ENCODE results near the gene ZBTB7B.
"Not testable (repeated sequence)": the region's sequence is repeated elsewhere in the genome, so short reads cannot be mapped to it uniquely, and the experiment has no call there.

Gene ZBTB7B

DNA sequence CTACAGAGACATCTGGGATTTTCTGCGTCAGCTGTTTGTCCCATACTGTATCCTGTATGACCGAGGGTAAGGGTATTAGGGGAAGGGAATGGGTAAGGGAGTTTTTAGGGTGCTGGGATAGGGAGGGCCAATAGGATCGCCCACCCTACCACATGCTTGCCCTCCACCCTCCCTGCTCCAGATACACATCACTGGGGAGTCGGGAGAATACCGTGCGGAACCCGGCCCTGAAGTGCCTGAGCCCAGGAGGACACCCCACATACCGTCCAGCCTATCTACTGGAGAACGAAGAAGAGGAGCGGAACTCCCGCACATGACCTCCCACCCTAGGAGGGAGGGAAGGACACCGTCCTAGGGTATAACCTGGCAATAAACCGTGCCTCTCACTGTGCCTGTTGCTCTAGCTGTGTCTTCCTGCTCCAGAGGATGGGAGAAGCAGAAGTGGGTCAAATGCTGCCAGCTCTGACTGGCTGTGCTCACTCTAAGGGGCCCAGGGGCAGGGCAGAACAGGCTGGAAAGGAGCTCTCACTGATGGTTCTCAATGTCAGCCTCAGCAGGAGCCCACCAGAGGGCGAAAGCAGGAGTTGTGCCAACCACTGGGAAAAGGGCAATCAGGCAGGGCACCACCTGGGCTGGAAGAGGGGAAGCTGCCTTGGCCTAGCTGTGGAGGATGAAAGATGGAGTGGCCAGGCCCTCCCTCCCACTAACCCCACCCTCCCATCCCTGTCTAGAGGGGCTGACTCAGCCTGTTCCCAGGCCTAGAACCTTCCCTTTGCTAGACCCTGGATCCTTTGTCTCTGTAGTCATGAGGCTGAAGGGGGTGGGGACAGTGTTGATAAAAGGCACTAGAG lies 9.7 kb upstream of the ZBTB7B start:
- TF ChIP-seq CTCF (conservative IDR thresholded peaks at IDR 0.05; ENCODE audit: low read length), result no peak; the same call in 1 of the 2 replicates
- no peak for DNase-seq (ENCODE audit: low read depth)
- no peak overlapping the region for H3K4me3 ChIP-seq (ENCODE audit: low read length)

GRCh38 chr1:154993572-154994268 lies 8.9 kb upstream of the ZBTB7B start, which contains the start of gene LENEP:
LENEP (plus strand) TSS chr1:154993586; CDS start chr1:154993608, 22 bp downstream.
- no peak within 1 kb of the TSS for H3K4me3 ChIP-seq (ENCODE audit: low read length)
- DNase-seq (ENCODE audit: low read depth), result no peak
- TF ChIP-seq CTCF (conservative IDR thresholded peaks at IDR 0.05; ENCODE audit: low read length), result no peak

DNA sequence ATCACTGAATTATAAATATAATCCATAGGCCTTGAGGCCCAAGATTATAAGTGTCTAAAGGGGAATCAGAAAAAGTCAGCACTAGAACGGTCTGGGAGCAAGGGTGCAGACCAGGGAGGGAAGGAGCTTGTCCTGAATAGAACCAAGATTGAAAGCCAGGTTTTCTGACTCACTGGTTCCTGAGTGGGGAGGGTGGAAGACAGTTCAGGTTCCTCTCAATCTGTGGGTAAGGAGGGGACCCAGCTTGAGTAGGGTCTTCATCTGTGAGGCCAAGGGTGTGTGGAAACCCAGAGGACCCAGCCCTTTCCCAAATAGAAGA lies 8.4 kb upstream of the ZBTB7B start:
- TF ChIP-seq CTCF (conservative IDR thresholded peaks at IDR 0.05; ENCODE audit: low read length), result no peak
- no peak for DNase-seq (ENCODE audit: low read depth)
- H3K4me3 ChIP-seq (ENCODE audit: low read length), result no peak overlapping the region

GRCh38 chr1:154994591-154994990 lies 8.0 kb upstream of the ZBTB7B start:
- no peak for DNase-seq (ENCODE audit: low read depth)
- TF ChIP-seq CTCF (conservative IDR thresholded peaks at IDR 0.05; ENCODE audit: low read length), result no peak
- no peak overlapping the region for H3K4me3 ChIP-seq (ENCODE audit: low read length)

DNA sequence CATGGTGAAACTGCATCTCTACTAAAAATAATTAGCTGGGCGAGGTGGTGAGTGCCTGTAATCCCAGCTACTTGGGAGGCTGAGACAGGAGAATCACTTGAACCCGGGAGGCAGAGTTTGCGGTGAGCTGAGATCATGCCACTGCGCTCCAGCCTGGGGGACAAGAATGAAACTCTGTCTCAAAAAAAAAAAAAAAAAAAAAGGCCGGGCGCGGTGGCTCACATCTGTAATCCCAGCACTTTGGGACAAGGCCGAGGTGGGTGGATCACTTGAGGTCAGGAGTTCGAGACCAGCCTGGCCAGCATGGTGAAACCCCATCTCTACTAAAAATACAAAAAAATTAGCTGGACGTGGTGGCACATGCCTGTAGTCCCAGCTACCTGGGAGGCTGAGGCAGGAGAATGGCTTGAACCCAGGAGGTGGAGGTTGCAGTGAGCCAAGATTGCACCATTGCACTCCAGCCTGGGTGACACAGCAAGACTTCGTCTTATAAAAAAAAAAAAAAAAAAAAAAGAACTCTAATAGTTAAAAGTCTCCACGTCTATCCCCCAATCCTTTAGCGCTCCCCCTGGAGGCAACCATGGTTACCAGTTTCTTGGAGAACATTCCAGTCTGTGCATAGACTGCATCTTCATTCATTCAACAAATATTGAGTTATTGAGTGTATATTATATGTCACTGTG lies 7.2 kb upstream of the ZBTB7B start:
- TF ChIP-seq CTCF (conservative IDR thresholded peaks at IDR 0.05; ENCODE audit: low read length), result peak; percentile 62
- peak; percentile 87 for DNase-seq (ENCODE audit: low read depth)
- not testable (repeated sequence) for H3K4me3 ChIP-seq (ENCODE audit: low read length)

- no peak overlapping the region for H3K4me3 ChIP-seq (ENCODE audit: low read length)
- no peak for TF ChIP-seq CTCF (conservative IDR thresholded peaks at IDR 0.05; ENCODE audit: low read length)
- DNase-seq (ENCODE audit: low read depth), result no peak
Observed at GRCh38 chr1:154996966-154997701, 5.5 kb upstream of the ZBTB7B start.

Measured in AG10803 (cell line).